HG03025 (cell line): ENCODE results near the gene IL17RD.

Source experiments
- ATAC-seq: cut with Tn5 transposase; IDR thresholded peaks from one replicate; pipeline ENCODE4 v1.9.1; 2021; ENCODE audit warnings: mild to moderate bottlenecking, moderate library complexity; ENCODE audit not compliant: unreplicated experiment, low FRiP score

IL17RD gene

DNA sequence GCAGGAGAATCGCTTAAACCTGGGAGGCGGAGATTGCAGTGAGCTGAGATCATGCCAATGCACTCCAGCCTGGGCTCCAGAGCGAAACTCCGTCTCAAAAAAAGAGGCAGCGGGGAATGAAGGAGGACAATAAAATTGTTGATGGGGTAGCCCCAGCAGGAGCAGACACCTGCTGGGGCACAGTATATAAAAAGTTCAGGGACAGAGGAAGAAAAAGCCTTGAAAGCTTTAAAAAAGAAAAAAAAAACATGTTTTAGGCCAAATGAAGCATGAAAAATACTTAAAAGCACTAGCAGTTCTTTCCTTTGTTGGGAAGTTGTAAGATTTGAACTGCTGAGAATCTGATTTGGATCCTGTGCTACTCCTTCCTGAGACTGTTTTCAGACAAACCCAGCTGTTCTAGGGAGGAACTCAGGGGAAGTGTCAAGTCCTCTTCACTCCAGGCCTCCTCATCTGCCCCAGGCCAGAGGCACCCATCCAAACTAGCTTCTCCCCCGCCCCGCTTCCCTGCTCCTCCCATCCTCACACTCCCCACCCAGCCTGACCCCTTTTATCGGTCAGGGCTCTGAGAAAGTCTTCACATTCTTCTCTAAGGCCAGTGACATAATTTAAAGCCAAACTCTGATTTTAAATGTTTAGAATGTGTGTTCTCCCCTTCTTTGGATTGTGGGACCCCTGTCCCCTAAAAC lies 4.9 kb downstream of the IL17RD start:
- ATAC-seq = no peak

GRCh38 chr3:57158813-57159738 lies 6.1 kb downstream of the IL17RD start:
- no peak for ATAC-seq

- ATAC-seq = no peak
Observed at GRCh38 chr3:57158325-57158724, 6.8 kb downstream of the IL17RD start.

- ATAC-seq = no peak
Observed at GRCh38 chr3:57157545-57157944, 7.6 kb downstream of the IL17RD start.

DNA sequence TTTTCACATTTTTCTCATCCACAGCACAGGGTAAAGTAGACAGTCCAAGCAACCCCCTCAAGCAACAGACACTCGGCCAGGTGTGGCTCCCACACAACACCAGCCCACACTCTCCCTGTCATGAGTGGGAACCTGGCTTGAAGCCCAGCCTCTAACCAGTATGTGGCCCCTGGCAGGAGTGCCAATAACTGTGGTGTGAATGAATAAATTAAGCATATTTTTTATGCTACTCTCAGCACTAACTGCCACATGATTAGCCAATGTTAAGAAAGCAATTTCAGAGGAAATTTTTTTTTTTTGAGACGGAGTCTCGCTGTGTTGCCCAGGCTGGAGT lies 9.9 kb downstream of the IL17RD start:
- no peak for ATAC-seq

- ATAC-seq = no peak
Observed at GRCh38 chr3:57154470-57155309, 10.5 kb downstream of the IL17RD start.

DNA sequence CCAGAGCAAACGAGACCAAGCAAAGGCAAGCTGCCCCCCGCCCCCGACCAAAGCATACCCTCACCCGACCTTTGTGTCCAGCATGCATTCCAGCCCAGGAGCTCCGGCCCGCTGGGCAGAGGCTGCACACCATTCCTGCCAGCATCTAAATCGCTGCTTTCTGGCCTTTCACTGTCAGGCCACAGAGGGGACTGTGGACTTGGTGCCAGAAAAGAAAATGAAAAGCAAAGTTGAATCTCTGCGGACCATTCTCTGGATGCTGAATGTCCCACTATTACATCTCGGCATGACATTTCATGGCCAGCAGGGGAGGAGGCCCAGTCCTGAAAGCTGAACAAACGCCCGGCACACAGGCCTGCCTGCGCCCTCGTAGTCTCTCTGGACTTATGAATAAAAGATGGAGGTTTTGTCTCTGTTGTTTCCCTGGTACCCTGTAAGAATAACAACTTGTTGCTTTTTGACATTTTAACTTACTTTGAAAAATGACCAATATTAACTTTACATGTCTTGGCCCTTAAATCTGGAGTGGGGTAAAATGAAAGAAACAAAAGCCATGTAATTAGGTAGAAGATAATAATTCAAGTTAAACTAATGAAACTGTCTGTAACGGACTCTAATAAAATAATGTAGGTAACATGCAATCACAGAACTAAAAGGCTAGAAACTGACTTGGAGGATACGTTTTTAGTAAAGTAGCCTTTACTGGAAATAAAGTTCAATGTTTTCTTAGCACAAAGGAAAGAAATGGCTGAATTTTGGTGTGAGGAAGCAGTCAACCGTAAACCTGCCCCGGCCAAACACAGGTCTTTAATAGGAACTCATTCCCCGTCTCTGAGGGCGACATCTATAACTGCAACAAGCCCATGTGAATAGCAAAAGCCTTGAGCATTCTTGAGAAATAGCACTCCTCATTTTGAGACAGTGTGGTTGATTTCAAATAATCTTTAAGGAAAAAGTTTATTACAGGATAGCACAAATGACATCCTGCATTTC lies 12.7 kb downstream of the IL17RD start:
- ATAC-seq = no peak

GRCh38 chr3:57151749-57152148 lies 13.4 kb downstream of the IL17RD start:
- ATAC-seq = no peak

DNA sequence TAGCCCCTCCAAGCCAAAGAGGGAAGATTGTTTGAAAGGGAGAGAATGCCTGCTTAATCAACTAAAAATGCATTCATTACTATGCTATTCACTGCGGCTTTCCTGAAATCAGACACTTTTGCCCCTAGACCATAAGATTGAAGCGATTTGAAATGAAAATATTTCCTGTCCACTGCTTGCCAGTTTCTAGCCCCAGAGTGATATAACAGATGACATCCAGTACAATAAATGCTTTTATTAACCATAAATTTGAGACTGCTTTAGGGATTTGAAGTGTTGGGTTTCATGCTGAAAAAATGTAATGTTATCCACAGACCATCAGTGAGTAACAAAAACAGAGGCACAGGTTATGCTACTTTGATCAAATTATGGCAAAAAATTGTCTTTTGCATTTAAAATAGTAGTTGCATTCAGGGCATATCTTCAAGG lies 14.1 kb downstream of the IL17RD start:
- ATAC-seq = no peak

DNA sequence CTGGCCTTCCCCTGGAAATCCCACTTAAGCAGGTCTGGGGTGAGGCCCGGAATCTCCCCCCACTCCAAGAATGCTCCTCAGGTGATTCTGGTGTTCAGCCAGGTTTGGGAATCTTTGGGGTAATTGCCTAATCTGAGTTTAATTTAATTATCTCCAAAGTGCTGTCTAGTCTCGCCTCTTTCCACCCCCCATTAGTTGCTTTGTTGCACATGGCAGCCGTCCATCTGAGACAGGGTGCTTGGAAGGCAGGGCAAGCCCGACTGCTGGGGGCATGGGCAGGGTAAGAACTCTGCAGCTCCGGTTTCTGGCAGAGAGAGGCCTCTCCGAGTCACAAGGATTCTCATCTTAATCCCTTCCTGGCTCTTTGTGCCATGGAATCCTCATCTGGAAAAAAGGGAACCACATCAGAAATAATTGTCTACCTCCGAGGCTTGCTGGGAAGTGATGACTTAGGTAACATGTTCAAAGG lies 15.0 kb downstream of the IL17RD start:
- no peak for ATAC-seq

- ATAC-seq = no peak
Observed at GRCh38 chr3:57147071-57147470, 18.1 kb downstream of the IL17RD start.

DNA sequence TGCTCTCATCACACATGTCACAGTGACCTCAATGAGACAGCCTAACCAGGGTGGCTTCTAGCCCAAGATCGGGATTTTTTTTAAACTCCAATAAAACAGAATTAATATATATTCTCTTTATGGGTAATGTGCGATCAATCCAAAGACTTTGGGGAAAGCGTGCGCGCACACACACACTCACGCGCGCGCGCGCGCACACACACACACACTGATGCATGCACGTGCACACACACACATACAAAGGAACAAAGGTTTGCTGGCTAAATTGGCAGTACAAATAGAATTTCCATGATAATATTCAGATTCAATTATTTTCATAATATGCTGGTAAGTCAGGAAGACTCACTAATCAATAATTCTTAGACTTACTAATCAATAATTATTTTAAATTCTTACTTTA lies 19.3 kb downstream of the IL17RD start:
- no peak for ATAC-seq

GRCh38 chr3:57144952-57145351 lies 20.2 kb downstream of the IL17RD start:
- ATAC-seq = no peak

DNA sequence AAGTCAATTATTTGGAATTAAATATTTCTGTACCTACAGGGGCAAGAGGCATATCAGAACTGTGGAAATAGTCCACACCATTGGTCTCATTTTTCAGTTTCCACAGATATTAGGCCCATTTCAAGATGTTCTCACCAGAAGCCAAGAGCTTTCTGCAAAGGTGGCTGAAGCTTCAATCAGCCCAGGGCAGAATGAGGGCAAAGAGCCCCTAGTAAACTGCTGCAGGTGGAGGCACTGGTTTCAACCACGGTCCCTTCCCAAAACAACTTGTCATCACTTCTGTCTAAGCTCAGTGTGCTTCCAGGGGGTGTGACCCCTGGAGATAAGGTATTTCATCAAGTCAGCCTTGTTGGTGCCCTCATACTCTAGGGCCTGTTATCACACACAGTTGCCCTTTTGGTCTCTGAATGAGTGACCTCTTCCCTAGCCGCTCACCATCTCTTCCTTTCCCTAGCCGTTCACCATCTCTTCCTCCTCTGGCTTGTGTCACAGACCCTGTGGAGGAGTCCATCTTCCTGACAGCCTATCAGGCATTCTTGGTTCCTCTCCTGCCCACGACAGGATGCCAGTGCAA lies 21.2 kb downstream of the IL17RD start:
- ATAC-seq = no peak

- no peak for ATAC-seq
Observed at GRCh38 chr3:57142411-57142723, 22.8 kb downstream of the IL17RD start.

DNA sequence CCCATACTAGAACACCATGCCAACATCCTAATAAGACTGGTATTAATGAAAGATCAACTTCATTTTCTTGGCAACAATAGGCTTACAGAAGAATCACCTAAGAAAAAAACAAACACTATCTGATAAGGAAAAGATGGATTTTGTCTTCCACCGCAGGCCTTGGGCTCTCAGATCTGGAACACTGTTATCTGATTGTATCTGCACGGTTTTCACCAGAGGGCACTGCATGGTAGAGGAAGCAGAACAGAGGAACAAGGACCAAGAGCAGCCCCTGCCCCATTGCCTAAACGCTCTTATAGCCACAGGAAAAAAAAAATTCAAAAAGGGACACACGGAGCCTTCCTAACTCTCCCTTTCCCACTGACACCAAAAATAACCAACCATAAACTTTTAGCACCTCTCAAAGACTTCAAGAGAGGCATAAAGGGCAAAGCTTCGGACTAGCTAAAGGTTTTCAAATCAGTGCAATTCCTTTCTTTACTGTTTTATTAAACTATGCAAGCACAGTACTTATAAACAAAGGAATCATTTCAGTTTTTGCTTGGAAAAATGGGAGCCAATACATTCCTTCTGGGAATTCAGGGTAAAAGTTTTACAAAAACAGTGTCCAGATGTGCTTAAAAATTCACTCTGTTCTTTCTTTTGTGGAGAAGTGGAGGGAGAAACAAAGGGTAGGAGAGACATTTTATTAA lies 23.3 kb downstream of the IL17RD start:
- ATAC-seq = no peak

GRCh38 chr3:57140894-57141293 lies 24.3 kb downstream of the IL17RD start:
- no peak for ATAC-seq

GRCh38 chr3:57135964-57136719 lies 29.0 kb downstream of the IL17RD start:
- ATAC-seq = no peak
